A673 (cell line): ENCODE data around the gene DEFB108B.
"Not testable (repeated sequence)": the region's sequence is repeated elsewhere in the genome, so short reads cannot be mapped to it uniquely, and the experiment has no call there.

ENCODE experiments used
- EZH2 ChIP-seq: fragments of 200-600 bp; sonication (generic); IDR thresholded peaks from 2 replicates; pipeline ENCODE4 v1.6.1; 2017; ENCODE audit warnings: borderline replicate concordance, low read depth, mild to moderate bottlenecking, mixed read lengths, antibody characterized with exemption, low read length; ENCODE audit not compliant: poor library complexity, severe bottlenecking
- TF ChIP-seq, protein P1 (sequence below): fragments of 300-800, 200-600 bp; sonication (generic); conservative IDR thresholded peaks from 2 replicates; pipeline ENCODE4 v1.5.1; 2017; ENCODE audit warnings: low read depth, mild to moderate bottlenecking, antibody characterized with exemption, low read length, moderate library complexity, mixed read lengths

DNA sequence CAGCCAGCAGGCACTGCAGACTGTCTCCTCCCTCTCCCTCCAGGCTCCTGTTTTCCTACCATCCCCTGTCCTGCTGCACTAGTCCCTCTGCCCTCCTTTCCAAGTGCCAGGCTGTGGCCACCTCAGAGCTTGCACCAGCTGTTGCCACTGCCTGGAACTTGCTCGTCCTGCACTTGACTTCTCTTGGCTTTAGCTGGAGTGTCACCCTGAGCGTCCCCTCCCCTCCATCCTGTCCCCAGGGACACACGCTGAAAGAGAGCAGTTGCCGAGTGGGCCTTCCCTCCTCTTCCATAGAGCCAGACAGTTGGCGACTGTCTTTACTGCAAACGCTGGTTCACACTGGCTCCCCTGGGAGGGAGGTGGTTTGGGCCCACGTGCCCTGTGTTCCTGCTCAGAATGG lies 41.9 kb upstream of the DEFB108B start:
- TF ChIP-seq, protein P1, sequence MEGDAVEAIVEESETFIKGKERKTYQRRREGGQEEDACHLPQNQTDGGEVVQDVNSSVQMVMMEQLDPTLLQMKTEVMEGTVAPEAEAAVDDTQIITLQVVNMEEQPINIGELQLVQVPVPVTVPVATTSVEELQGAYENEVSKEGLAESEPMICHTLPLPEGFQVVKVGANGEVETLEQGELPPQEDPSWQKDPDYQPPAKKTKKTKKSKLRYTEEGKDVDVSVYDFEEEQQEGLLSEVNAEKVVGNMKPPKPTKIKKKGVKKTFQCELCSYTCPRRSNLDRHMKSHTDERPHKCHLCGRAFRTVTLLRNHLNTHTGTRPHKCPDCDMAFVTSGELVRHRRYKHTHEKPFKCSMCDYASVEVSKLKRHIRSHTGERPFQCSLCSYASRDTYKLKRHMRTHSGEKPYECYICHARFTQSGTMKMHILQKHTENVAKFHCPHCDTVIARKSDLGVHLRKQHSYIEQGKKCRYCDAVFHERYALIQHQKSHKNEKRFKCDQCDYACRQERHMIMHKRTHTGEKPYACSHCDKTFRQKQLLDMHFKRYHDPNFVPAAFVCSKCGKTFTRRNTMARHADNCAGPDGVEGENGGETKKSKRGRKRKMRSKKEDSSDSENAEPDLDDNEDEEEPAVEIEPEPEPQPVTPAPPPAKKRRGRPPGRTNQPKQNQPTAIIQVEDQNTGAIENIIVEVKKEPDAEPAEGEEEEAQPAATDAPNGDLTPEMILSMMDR = not testable (repeated sequence)
- TF ChIP-seq EZH2 = not testable (repeated sequence)
